Activated T-cell treated with anti-CD3 and anti-CD28 coated beads, Interleukin-2, amount 50 U/mL, for 4 hours (primary cell): ENCODE results near the gene IPP. TPM values are rescaled to one million over a fixed set of nuclear protein-coding genes. Genes with fewer than 3 reads are reported as not detected.
A peak's percentile ranks its signal among the peaks of the same experiment; 100 is the strongest.

Source experiments
- ATAC-seq, 2 donors: fragments of 200-7000 bp; cut with Tn5 transposase; one replicate each; pipeline ENCODE4 v1.10.0; 2021
- DNase-seq: peaks from one replicate; pipeline ENCODE4 v3.0.0-alpha.2; 2020
- H3K27me3 Mint-ChIP-seq: one replicate; pipeline ENCODE4 v1.8.0; 2021; ENCODE audit warnings: low read depth, mixed read lengths
- H3K36me3 Mint-ChIP-seq: one replicate; pipeline ENCODE4 v1.8.0; 2022; ENCODE audit warnings: mixed read lengths; ENCODE audit not compliant: insufficient read depth
- H3K4me1 Mint-ChIP-seq: one replicate; pipeline ENCODE4 v1.8.0; 2021; ENCODE audit warnings: low read depth, mixed read lengths
- H3K4me3 Mint-ChIP-seq: one replicate; pipeline ENCODE4 v1.8.0; 2021; ENCODE audit warnings: mild to moderate bottlenecking, moderate library complexity, mixed read lengths
- H3K9me3 Mint-ChIP-seq: one replicate; pipeline ENCODE4 v1.8.0; 2021; ENCODE audit warnings: mixed read lengths
- total RNA-seq, 3 donors: library from RNA; stranded (reverse); gene quantifications; one replicate each; pipeline ENCODE4 v1.2.1, GENCODE V29; 2021

The IPP gene
- total RNA-seq, 3 donors from 2014 or later: 11.3 to 11.7 (median 11.6) TPM

DNA sequence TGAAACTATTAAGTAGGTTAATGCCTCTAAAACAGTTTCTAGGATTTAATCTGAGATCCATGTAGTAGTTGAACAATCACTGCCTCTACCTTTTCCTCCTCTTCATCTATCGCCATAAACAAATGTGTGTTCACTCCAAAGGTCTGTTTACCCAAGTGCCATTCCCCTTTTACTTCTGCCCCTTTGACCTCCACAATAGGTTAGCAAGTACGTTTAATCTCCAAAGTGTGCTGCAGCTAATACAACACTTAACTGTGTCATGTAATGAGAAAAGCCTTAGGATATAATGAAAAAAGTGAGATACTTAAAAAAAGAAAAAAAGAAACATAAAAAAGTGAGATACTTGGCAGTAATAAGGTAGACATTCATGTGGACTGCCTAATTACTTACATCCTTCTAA lies 92.3 kb downstream of the IPP start:
- Mint-ChIP-seq H3K27me3 (no peaks in the 10 kb centered on the region), H3K4me3 (no peak overlapping the region), H3K9me3 (no peaks in the 10 kb centered on the region), H3K4me1 (peaks cover 10% of the 10 kb centered on the region), H3K36me3 (peaks cover 38% of the 10 kb centered on the region)
- DNase-seq: no peak
- no peak for ATAC-seq

DNA sequence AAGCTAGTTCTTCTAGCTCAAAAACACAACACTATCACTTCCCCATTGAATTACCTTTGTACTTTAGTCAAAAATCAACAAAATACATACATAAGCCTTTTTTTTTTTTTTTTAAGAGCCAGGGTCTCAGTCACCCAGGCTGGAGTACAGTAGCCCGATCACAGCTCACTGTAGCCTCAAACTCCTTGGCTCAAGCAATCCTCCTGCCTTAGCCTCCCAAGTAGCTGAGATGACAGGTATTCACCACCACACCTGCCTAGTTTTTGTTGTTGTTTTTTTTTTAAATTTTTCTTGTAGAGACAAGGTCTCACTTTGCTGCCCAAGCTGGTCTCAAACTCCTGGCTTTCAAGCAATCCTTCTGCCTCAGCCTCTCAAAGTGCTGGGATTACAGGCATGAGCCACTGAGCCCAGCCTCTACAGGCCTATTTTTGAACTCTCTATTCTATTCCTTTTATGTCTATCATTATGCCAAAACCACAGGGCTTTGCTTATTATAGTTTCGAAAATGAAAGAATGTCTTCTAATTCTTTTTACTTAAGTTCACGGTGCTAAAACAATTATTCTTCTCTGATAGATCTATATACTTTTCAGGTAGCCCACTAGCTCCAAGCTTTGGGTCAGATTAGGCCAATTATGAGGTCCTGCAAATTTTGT lies 93.8 kb downstream of the IPP start:
- H3K4me3 Mint-ChIP-seq: no peak overlapping the region

DNA sequence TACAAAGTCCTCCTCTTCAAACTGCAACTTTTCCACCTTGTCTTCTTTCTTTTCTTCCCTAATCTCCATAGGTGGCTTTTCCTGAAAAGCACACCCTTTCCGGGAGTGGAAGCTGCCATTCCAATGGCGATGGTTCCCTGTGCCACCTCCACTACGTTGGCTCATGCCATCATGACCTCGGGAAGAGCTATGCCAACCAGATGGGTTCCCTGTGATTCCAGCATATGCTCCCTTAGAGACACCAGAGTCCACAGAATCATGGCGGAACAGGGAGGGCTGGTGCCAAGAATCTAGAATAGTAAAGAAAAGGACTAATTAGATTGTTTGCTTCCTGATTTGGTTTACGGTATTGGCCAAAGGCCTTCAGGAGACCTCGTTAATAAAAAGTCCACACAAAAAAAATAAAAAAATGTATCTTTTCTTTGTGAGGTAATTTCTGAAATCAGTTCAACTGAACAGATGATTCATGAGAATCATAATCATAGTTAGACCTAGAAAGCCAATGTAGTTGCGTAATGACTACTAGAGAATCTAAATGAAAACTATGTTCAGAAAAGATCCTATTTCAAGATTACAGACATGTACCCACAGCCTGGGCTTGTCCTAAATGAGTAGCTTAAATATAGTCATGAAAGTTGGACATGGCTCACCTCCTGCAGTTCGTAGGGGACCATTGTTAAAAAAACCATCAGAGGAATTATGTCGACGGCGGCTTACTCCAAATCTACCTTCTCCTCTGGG lies 95.7 kb downstream of the IPP start:
- no peak for DNase-seq

More for the DNA sequence above, 93.8 kb downstream of the IPP start:
- Mint-ChIP-seq H3K27me3 (no peaks in the 10 kb centered on the region), H3K36me3 (peaks cover 46% of the 10 kb centered on the region), H3K4me1 (peaks cover 7% of the 10 kb centered on the region), H3K9me3 (no peaks in the 10 kb centered on the region)
- DNase-seq (no peak), ATAC-seq (no peak)

More for the DNA sequence above, 95.7 kb downstream of the IPP start:
- no peaks in the 10 kb centered on the region for H3K9me3 Mint-ChIP-seq
- peak; percentile 86 to 87 for ATAC-seq
- peaks cover 12% of the 10 kb centered on the region for H3K4me1 Mint-ChIP-seq
- H3K36me3 Mint-ChIP-seq: peaks cover 56% of the 10 kb centered on the region
- no peaks in the 10 kb centered on the region for H3K27me3 Mint-ChIP-seq
- no peak overlapping the region for H3K4me3 Mint-ChIP-seq

Other genes with a start within 250 kb of the IPP start
- gene PRDX1, start 228.8 kb downstream of the IPP start, total RNA-seq: 100 to 1,000 TPM; 820 to 951 (median 896) TPM
- gene AKR1A1, start 199.8 kb downstream of the IPP start, total RNA-seq: 100 to 1,000 TPM; 231 to 243 (median 243) TPM
- 100 to 1,000 TPM; 243 to 271 (median 268) TPM for gene NASP, start 166.6 kb downstream of the IPP start, total RNA-seq
- 1 to 10 TPM; 1.1 to 2.3 (median 1.6) TPM for gene CCDC17, start 126.6 kb downstream of the IPP start, total RNA-seq
- 10 to 100 TPM; 76.0 to 95.6 (median 93.2) TPM for gene GPBP1L1, start 64.1 kb downstream of the IPP start, total RNA-seq
- 10 to 100 TPM; 38.1 to 42.9 (median 40.6) TPM for gene TMEM69, start 62.5 kb downstream of the IPP start, total RNA-seq
- 10 to 100 TPM; 15.7 to 19.3 (median 17.6) TPM for gene MAST2, start 53.0 kb upstream of the IPP start, total RNA-seq